ENCODE measurements around the gene CBX2. TPM values are rescaled to one million over a fixed set of nuclear protein-coding genes. Genes with fewer than 3 reads are reported as not detected.

The CBX2 gene
- polyA plus RNA-seq, 2 donors = 2.1 to 3.3 TPM

DNA sequence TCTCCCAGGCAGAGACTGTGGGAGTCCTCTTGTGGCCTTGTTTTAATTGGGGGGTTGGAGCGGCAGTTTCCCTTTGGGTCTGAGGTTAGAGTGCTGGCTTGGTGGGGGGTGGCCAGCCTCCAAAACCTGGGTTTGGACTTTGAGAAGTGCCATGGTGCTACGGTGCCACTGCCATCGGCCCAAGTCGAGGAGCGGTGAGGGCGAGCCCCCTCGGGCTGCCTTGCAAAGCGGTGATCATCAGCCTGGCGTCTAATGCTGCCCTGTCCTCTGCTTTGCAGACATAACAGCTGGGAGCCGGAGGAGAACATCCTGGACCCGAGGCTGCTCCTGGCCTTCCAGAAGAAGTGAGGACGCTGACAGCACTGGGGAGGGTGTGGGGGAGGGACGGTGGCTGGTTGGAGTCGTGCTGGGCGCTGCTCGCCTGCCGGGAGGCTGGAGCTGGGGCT lies 1.2 kb downstream of the CBX2 start:
- WGBS, 2 donors = 48 to 49% methylated on average over 17 of the region's 17 CpGs
- Histone ChIP-seq H3K27me3 (ENCODE audit: control insufficient read depth in 1 of 2, insufficient read depth in 2 of 2, low read length in 2 of 2) (peaks cover 0 to 3% of the 10 kb centered on the region in 2 donors), H3K9me3 (ENCODE audit: control insufficient read depth in 2 of 2, insufficient read depth in 1 of 2, low read depth in 1 of 2, low read length in 1 of 2) (no peaks in the 10 kb centered on the region), H3K36me3 (ENCODE audit: control insufficient read depth in 2 of 2, insufficient read depth in 2 of 2, low read length in 1 of 2) (no peaks in the 10 kb centered on the region), H3K4me1 (ENCODE audit: control insufficient read depth in 2 of 2, insufficient read depth in 2 of 2, low read length in 1 of 2) (peaks cover 3 to 7% of the 10 kb centered on the region in 2 donors), H3K4me3 (ENCODE audit: low read depth in 1 of 2, low read length in 2 of 2) (no peak overlapping the region), H3K27ac (ENCODE audit: low read depth in 2 of 2, low read length in 1 of 2) (no peak overlapping the region)

DNA sequence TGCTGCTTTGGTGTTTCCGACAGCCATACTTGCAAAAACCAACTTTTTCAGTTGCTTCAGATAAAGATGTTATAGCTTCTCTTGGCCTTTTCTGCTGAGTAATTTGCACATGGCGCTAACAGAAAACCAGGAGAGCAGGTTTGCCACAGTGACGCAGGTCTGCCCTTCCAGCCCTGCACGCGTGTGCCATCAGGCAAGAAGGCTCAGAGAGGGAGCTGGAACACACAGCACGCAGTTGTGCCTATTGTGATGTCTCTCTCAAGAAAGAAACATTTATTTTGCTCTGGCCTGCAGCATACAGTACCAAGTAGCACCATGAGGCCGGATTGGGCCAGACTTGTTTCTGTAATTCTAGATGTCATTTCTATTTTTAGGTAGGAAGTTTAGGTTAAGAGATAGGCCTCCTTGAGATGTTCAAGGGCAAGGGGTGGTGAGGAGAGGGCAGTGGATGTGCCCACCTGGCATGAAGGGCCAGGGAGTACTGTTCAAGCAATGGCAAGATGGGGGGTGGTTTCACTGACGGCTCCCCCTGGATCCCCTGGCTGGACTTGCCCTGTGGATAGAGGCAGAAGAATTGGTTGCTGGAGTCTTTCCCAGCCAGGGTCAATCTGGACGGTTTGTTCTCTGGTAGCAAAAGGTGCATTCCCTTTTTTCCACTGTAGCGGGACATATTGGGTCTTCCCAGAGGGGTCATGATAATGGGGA lies 1.9 kb downstream of the CBX2 start:
- WGBS, 2 donors = 76 to 77% methylated on average over 10 of the region's 10 CpGs
- H3K9me3 ChIP-seq (ENCODE audit: control insufficient read depth in 2 of 2, insufficient read depth in 1 of 2, low read depth in 1 of 2, low read length in 1 of 2) = no peaks in the 10 kb centered on the region
- peaks cover 0 to 2% of the 10 kb centered on the region in 2 donors for H3K27me3 ChIP-seq (ENCODE audit: control insufficient read depth in 1 of 2, insufficient read depth in 2 of 2, low read length in 2 of 2)
- no peak overlapping the region for H3K27ac ChIP-seq (ENCODE audit: low read depth in 2 of 2, low read length in 1 of 2)
- peaks cover 3 to 7% of the 10 kb centered on the region in 2 donors for H3K4me1 ChIP-seq (ENCODE audit: control insufficient read depth in 2 of 2, insufficient read depth in 2 of 2, low read length in 1 of 2)
- peaks cover 0 to 3% of the 10 kb centered on the region in 2 donors for H3K36me3 ChIP-seq (ENCODE audit: control insufficient read depth in 2 of 2, insufficient read depth in 2 of 2, low read length in 1 of 2)
- H3K4me3 ChIP-seq (ENCODE audit: low read depth in 1 of 2, low read length in 2 of 2) = no peak overlapping the region

DNA sequence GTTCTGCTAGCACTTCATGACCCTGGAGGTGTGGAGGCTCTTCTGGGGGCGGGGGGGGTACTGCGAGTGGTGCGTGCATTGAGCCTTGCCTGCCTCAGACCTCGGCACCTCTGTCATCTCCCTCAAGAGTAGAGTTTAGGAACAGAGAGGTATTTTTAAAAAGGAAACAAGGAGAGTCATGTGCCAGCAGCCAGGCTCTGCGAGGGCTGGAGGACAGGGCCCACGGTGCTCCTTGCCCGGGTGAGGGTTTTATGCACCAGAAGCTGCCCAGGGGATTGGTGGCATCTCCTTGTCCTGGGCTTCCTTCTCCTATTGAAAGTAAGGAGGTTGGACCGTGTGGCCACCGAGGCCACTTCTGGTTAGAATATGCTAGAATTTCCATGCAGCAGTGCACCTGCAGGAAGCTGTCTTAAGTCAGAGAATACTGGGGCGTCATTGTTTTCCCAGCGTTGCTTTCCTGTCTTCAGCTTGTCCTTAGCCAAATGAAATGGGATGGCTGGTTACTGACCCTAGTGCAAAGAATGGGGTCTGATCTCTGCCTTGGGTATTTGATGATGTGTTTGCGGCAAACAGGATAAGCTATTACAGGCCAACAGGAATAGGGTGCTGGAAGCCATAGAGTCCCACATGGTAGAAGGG lies 3.2 kb downstream of the CBX2 start:
- Histone ChIP-seq H3K4me3 (ENCODE audit: low read depth in 1 of 2, low read length in 2 of 2) (no peak overlapping the region), H3K9me3 (ENCODE audit: control insufficient read depth in 2 of 2, insufficient read depth in 1 of 2, low read depth in 1 of 2, low read length in 1 of 2) (no peaks in the 10 kb centered on the region), H3K4me1 (ENCODE audit: control insufficient read depth in 2 of 2, insufficient read depth in 2 of 2, low read length in 1 of 2) (peaks cover 3 to 7% of the 10 kb centered on the region in 2 donors), H3K27ac (ENCODE audit: low read depth in 2 of 2, low read length in 1 of 2) (no peak overlapping the region), H3K27me3 (ENCODE audit: control insufficient read depth in 1 of 2, insufficient read depth in 2 of 2, low read length in 2 of 2) (no peaks in the 10 kb centered on the region), H3K36me3 (ENCODE audit: control insufficient read depth in 2 of 2, insufficient read depth in 2 of 2, low read length in 1 of 2) (peaks cover 0 to 3% of the 10 kb centered on the region in 2 donors)
- WGBS, 2 donors = 79 to 84% methylated on average over 12 of the region's 12 CpGs

- H3K27ac ChIP-seq (ENCODE audit: low read depth in 2 of 2, low read length in 1 of 2) = no peak overlapping the region
- H3K4me1 ChIP-seq (ENCODE audit: control insufficient read depth in 2 of 2, insufficient read depth in 2 of 2, low read length in 1 of 2) = peaks cover 3 to 7% of the 10 kb centered on the region in 2 donors
- H3K4me3 ChIP-seq (ENCODE audit: low read depth in 1 of 2, low read length in 2 of 2) = no peak overlapping the region
- no peaks in the 10 kb centered on the region for H3K9me3 ChIP-seq (ENCODE audit: control insufficient read depth in 2 of 2, insufficient read depth in 1 of 2, low read depth in 1 of 2, low read length in 1 of 2)
- no peaks in the 10 kb centered on the region for H3K27me3 ChIP-seq (ENCODE audit: control insufficient read depth in 1 of 2, insufficient read depth in 2 of 2, low read length in 2 of 2)
- WGBS, 2 donors = 76 to 77% methylated on average over 27 of the region's 27 CpGs
- peaks cover 0 to 3% of the 10 kb centered on the region in 2 donors for H3K36me3 ChIP-seq (ENCODE audit: control insufficient read depth in 2 of 2, insufficient read depth in 2 of 2, low read length in 1 of 2)
Observed at GRCh38 chr17:79781736-79782575, 4.0 kb downstream of the CBX2 start.

GRCh38 chr17:79783891-79784290 lies 5.9 kb downstream of the CBX2 start:
- WGBS, 2 donors = 93 to 96% methylated on average over 18 of the region's 18 CpGs
- Histone ChIP-seq H3K27me3 (ENCODE audit: control insufficient read depth in 1 of 2, insufficient read depth in 2 of 2, low read length in 2 of 2) (no peaks in the 10 kb centered on the region), H3K4me1 (ENCODE audit: control insufficient read depth in 2 of 2, insufficient read depth in 2 of 2, low read length in 1 of 2) (peaks cover 0 to 3% of the 10 kb centered on the region in 2 donors), H3K27ac (ENCODE audit: low read depth in 2 of 2, low read length in 1 of 2) (no peak overlapping the region), H3K36me3 (ENCODE audit: control insufficient read depth in 2 of 2, insufficient read depth in 2 of 2, low read length in 1 of 2) (peaks cover 0 to 3% of the 10 kb centered on the region in 2 donors), H3K4me3 (ENCODE audit: low read depth in 1 of 2, low read length in 2 of 2) (no peak overlapping the region), H3K9me3 (ENCODE audit: control insufficient read depth in 2 of 2, insufficient read depth in 1 of 2, low read depth in 1 of 2, low read length in 1 of 2) (no peaks in the 10 kb centered on the region)

DNA sequence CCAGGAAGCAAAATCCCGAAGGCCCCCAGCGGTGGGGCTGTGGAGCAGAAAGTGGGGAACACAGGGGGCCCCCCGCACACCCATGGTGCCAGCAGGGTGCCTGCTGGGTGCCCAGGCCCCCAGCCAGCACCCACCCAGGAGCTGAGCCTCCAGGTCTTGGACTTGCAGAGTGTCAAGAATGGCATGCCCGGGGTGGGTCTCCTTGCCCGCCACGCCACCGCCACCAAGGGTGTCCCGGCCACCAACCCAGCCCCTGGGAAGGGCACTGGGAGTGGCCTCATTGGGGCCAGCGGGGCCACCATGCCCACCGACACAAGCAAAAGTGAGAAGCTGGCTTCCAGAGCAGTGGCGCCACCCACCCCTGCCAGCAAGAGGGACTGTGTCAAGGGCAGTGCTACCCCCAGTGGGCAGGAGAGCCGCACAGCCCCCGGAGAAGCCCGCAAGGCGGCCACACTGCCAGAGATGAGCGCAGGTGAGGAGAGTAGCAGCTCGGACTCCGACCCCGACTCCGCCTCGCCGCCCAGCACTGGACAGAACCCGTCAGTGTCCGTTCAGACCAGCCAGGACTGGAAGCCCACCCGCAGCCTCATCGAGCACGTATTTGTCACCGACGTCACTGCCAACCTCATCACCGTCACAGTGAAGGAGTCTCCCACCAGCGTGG lies 6.5 kb downstream of the CBX2 start:
- Histone ChIP-seq H3K27me3 (ENCODE audit: control insufficient read depth in 1 of 2, insufficient read depth in 2 of 2, low read length in 2 of 2) (peaks cover 0 to 2% of the 10 kb centered on the region in 2 donors), H3K4me1 (ENCODE audit: control insufficient read depth in 2 of 2, insufficient read depth in 2 of 2, low read length in 1 of 2) (no peaks in the 10 kb centered on the region), H3K9me3 (ENCODE audit: control insufficient read depth in 2 of 2, insufficient read depth in 1 of 2, low read depth in 1 of 2, low read length in 1 of 2) (no peaks in the 10 kb centered on the region), H3K27ac (ENCODE audit: low read depth in 2 of 2, low read length in 1 of 2) (no peak overlapping the region), H3K4me3 (ENCODE audit: low read depth in 1 of 2, low read length in 2 of 2) (no peak overlapping the region), H3K36me3 (ENCODE audit: control insufficient read depth in 2 of 2, insufficient read depth in 2 of 2, low read length in 1 of 2) (peaks cover 0 to 3% of the 10 kb centered on the region in 2 donors)
- WGBS, 2 donors = 95 to 97% methylated on average over 31 of the region's 31 CpGs

DNA sequence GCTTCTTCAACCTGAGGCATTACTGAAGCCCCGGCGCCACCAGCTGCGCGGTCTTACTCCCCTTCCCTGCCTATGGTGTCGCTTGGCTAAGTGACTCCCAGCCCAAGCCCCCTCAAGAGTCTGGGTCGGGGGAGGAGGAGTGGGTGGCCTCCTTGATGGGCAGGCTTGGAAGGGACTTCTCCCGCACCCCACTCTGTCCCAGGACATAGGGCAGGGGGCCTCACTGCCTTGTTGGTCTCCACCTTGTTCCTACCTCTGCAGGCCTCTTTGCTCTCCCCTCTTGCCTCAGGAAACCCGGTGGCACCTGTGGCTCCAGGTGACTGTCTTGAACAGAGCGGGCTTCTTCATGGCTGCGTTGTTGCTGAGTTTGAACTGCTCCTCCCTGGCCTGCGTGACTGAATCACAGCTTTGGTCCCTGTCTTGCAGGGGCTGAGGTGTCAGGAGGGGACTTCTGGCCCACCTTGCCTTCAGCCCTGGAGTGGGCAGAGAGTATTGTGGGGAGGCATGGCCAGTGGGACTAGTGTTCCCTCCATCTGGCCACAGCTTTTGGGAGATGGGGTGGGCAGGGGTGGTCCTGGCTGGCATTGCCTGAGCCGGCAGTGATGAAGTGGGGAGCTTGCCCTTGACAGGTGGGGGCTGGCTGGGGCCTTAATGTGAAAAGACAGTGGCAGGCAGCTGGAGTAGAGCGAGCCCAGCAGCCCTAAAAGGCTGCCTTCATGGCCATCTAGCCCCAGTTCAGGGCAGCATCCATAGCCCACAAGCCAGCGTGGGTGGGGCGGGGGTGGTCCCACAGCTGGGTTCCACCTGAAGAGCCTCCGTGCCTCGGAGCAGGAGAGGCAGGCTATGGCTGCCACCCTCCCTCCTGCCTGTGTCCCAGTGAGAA lies 7.3 kb downstream of the CBX2 start:
- peaks cover 0 to 7% of the 10 kb centered on the region in 2 donors for H3K4me1 ChIP-seq (ENCODE audit: control insufficient read depth in 2 of 2, insufficient read depth in 2 of 2, low read length in 1 of 2)
- H3K27me3 ChIP-seq (ENCODE audit: control insufficient read depth in 1 of 2, insufficient read depth in 2 of 2, low read length in 2 of 2) = peaks cover 0 to 10% of the 10 kb centered on the region in 2 donors
- WGBS, 2 donors = 93 to 95% methylated on average over 17 of the region's 17 CpGs
- H3K36me3 ChIP-seq (ENCODE audit: control insufficient read depth in 2 of 2, insufficient read depth in 2 of 2, low read length in 1 of 2) = peaks cover 0 to 3% of the 10 kb centered on the region in 2 donors
- no peak overlapping the region for H3K27ac ChIP-seq (ENCODE audit: low read depth in 2 of 2, low read length in 1 of 2)
- H3K4me3 ChIP-seq (ENCODE audit: low read depth in 1 of 2, low read length in 2 of 2) = no peak overlapping the region
- H3K9me3 ChIP-seq (ENCODE audit: control insufficient read depth in 2 of 2, insufficient read depth in 1 of 2, low read depth in 1 of 2, low read length in 1 of 2) = no peaks in the 10 kb centered on the region

- Histone ChIP-seq H3K27ac (ENCODE audit: low read depth in 2 of 2, low read length in 1 of 2) (no peak overlapping the region), H3K4me3 (ENCODE audit: low read depth in 1 of 2, low read length in 2 of 2) (no peak overlapping the region), H3K4me1 (ENCODE audit: control insufficient read depth in 2 of 2, insufficient read depth in 2 of 2, low read length in 1 of 2) (peaks cover 0 to 13% of the 10 kb centered on the region in 2 donors), H3K36me3 (ENCODE audit: control insufficient read depth in 2 of 2, insufficient read depth in 2 of 2, low read length in 1 of 2) (peaks cover 0 to 3% of the 10 kb centered on the region in 2 donors), H3K27me3 (ENCODE audit: control insufficient read depth in 1 of 2, insufficient read depth in 2 of 2, low read length in 2 of 2) (peaks cover 0 to 19% of the 10 kb centered on the region in 2 donors), H3K9me3 (ENCODE audit: control insufficient read depth in 2 of 2, insufficient read depth in 1 of 2, low read depth in 1 of 2, low read length in 1 of 2) (peaks cover 0 to 2% of the 10 kb centered on the region in 2 donors)
- WGBS, 2 donors = 89 to 92% methylated on average over 15 of the region's 15 CpGs
Observed at GRCh38 chr17:79785900-79786810, 8.2 kb downstream of the CBX2 start.
